ENCODE results near the gene PRCP.

Gene PRCP

GRCh38 chr11:82907371-82907770, 7.1 kb upstream of the PRCP start:
- no peak for DNase-seq (ENCODE audit: low read depth)

- no peak for DNase-seq (ENCODE audit: low read depth)
Measured at GRCh38 chr11:82906931-82907330, 6.7 kb upstream of the PRCP start.

- no peak for DNase-seq (ENCODE audit: low read depth)
Measured at GRCh38 chr11:82906236-82906635, 6.0 kb upstream of the PRCP start.

GRCh38 chr11:82903843-82904586, 3.8 kb upstream of the PRCP start:
- DNase-seq (ENCODE audit: low read depth) = no peak

GRCh38 chr11:82902880-82903279, 2.6 kb upstream of the PRCP start:
- DNase-seq (ENCODE audit: low read depth) = no peak

GRCh38 chr11:82901922-82902485, 1.8 kb upstream of the PRCP start:
- DNase-seq (ENCODE audit: low read depth) = no peak

GRCh38 chr11:82901165-82901921, 1.1 kb upstream of the PRCP start, which contains the start of gene DDIAS:
Gene DDIAS, plus strand, starts transcription at chr11:82901736. Its CDS starts 13,003 bp downstream, at chr11:82914739.
- DNase-seq (ENCODE audit: low read depth) = peak; percentile 93

GRCh38 chr11:82899957-82900276, 313 bp downstream of the PRCP start:
- no peak for DNase-seq (ENCODE audit: low read depth)

GRCh38 chr11:82899186-82899820, 927 bp downstream of the PRCP start:
- DNase-seq (ENCODE audit: low read depth) = no peak

GRCh38 chr11:82898241-82898640, 2.0 kb downstream of the PRCP start:
- DNase-seq (ENCODE audit: low read depth) = no peak

GRCh38 chr11:82896183-82896582, 4.0 kb downstream of the PRCP start:
- no peak for DNase-seq (ENCODE audit: low read depth)

GRCh38 chr11:82895437-82896091, 4.7 kb downstream of the PRCP start:
- DNase-seq (ENCODE audit: low read depth) = no peak

- no peak for DNase-seq (ENCODE audit: low read depth)
Measured at GRCh38 chr11:82892611-82893169, 7.5 kb downstream of the PRCP start.

- no peak for DNase-seq (ENCODE audit: low read depth)
Measured at GRCh38 chr11:82890936-82891335, 9.3 kb downstream of the PRCP start.

GRCh38 chr11:82890002-82890341, 10.3 kb downstream of the PRCP start:
- no peak for DNase-seq (ENCODE audit: low read depth)

GRCh38 chr11:82889133-82890001, 10.9 kb downstream of the PRCP start:
- no peak for DNase-seq (ENCODE audit: low read depth)

- no peak for DNase-seq (ENCODE audit: low read depth)
Measured at GRCh38 chr11:82883853-82884252, 16.4 kb downstream of the PRCP start.

GRCh38 chr11:82874646-82875523, 25.3 kb downstream of the PRCP start:
- no peak for DNase-seq (ENCODE audit: low read depth)

GRCh38 chr11:82873919-82874333, 26.3 kb downstream of the PRCP start:
- DNase-seq (ENCODE audit: low read depth) = no peak

Measured in stimulated activated CD8-positive, alpha-beta memory T cell treated with anti-CD3 and anti-CD28 coated beads, Interleukin-12 subunit alpha, Interleukin-12 subunit beta, amount 100 ng/mL, for 1 hour (primary cell).